Prostate gland (tissue), 2 donors: ENCODE data around the gene PRR35. TPM values are rescaled to one million over a fixed set of nuclear protein-coding genes. Genes with fewer than 3 reads are reported as not detected.

Experiments
- DNase-seq: peaks from one replicate; pipeline ENCODE4 v3.0.0-alpha.2; 2019; ENCODE audit warnings: low spot score
- H3K27ac ChIP-seq, 2 donors: fragments of 200-600 bp; sonication (generic); 2 replicates each; pipeline ENCODE4 v1.5.1; 2017 to 2019
- H3K27me3 ChIP-seq: fragments of 200-600 bp; sonication (generic); replicated peaks from 2 replicates; pipeline ENCODE4 v1.5.1; 2019; ENCODE audit not compliant: insufficient read depth
- H3K36me3 ChIP-seq, 2 donors: fragments of 200-600 bp; sonication (generic); 1 replicate in 1 of 2; 2 replicates in 1 of 2; pipeline versions ENCODE4 v1.5.1 to v1.8.1; 2017 to 2019
- H3K4me1 ChIP-seq: fragments of 200-600 bp; sonication (generic); replicated peaks from 2 replicates; pipeline ENCODE4 v1.5.1; 2019
- H3K4me3 ChIP-seq, 2 donors: fragments of 200-600 bp; sonication (generic); 2 replicates each; pipeline ENCODE4 v1.5.1; 2017 to 2019
- H3K9me3 ChIP-seq: fragments of 200-600 bp; sonication (generic); 2 replicates; pipeline ENCODE4 v1.5.1; 2017
- POLR2A ChIP-seq: fragments of 450-650 bp; IDR thresholded peaks from one replicate; pipeline ENCODE4 v1.6.1; 2016; ENCODE audit warnings: antibody characterized with exemption, mild to moderate bottlenecking
- POLR2AphosphoS5 ChIP-seq: sonication (generic); formaldehyde crosslinking; IDR thresholded peaks from one replicate; pipeline ENCODE4 v1.6.1; 2017; ENCODE audit warnings: antibody characterized with exemption
- WGBS: methylation state at CpG from one replicate; pipeline ENCODE4 v1.1.5; 2018; 5-methylcytosine and 5-hydroxymethylcytosine counted together
- intact Hi-C: fragments of 100-400 bp; cut with DNase I; formaldehyde crosslinking; loops from one replicate; pipeline ENCODE4 v1.14.2; 2022
- total RNA-seq, 2 donors: library from RNA; depleted of rRNA; stranded (reverse); fragments of >200 nt; gene quantifications; one replicate each; pipeline ENCODE4 v1.1.0, GENCODE V29; 2016
- TF ChIP-seq, protein P1 (sequence below), 4 experiments: fragments of 200-600 bp in 2 of 4; fragments of 450-650 bp in 2 of 4; sonication (generic) in 2 of 4; IDR thresholded peaks; 1 replicate in 3 of 4; 2 replicates in 1 of 4; pipeline ENCODE4 v1.5.1; 2016 to 2019; ENCODE audit warnings: antibody characterized with exemption in 4 of 4, mild to moderate bottlenecking in 2 of 4, moderate library complexity in 2 of 4

PRR35 gene
- total RNA-seq, 2 donors from 2014 or later, result 5.1 TPM; not detected in 1

DNA sequence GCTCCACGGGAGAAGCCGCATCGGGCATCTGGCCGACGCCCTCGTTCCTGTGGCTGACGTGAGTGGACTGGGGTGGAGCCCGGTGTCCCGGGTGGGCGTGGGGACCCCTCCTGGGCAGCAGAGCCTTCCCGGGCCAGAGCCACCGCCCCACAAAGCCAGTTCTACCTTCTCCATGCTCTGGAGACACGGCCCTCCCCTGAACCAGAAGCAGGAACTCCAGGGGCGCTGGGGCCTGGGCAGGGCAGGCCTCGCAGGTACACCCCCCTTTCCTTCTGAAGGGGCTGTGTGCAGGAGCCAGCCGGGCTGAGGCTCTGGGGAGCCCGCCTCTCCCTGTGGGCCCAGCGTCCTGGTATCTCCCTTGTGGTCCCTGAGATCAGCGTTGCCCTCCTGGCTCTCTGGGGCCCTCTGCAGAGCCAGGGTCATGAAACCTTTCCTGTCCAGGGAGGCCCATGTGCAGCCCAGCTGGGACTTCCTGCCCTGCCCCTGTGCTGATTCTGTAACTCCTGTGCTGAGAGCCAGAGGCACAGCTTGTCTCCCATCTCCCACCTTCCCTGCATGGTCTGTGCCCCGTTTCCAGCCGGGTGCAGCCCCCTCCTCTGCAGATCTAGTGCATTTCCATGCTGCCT lies 16.1 kb downstream of the PRR35 start:
- intact Hi-C loops, result no loop called here
- TF ChIP-seq, protein P1, sequence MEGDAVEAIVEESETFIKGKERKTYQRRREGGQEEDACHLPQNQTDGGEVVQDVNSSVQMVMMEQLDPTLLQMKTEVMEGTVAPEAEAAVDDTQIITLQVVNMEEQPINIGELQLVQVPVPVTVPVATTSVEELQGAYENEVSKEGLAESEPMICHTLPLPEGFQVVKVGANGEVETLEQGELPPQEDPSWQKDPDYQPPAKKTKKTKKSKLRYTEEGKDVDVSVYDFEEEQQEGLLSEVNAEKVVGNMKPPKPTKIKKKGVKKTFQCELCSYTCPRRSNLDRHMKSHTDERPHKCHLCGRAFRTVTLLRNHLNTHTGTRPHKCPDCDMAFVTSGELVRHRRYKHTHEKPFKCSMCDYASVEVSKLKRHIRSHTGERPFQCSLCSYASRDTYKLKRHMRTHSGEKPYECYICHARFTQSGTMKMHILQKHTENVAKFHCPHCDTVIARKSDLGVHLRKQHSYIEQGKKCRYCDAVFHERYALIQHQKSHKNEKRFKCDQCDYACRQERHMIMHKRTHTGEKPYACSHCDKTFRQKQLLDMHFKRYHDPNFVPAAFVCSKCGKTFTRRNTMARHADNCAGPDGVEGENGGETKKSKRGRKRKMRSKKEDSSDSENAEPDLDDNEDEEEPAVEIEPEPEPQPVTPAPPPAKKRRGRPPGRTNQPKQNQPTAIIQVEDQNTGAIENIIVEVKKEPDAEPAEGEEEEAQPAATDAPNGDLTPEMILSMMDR (IDR thresholded peaks at IDR 0.05), result no peak
- TF ChIP-seq POLR2A (no peak), POLR2AphosphoS5 (no peak)
- H3K27ac ChIP-seq, result no peak overlapping the region
- H3K4me1 ChIP-seq, result no peaks in the 10 kb centered on the region
- H3K36me3 ChIP-seq, result peaks cover 8 to 10% of the 10 kb centered on the region in 2 donors
- no peaks in the 10 kb centered on the region for H3K9me3 ChIP-seq
- 87% methylated on average over 12 of the region's 21 CpGs for whole genome bisulfite sequencing
- DNase-seq, result no peak
- H3K4me3 ChIP-seq, result no peak overlapping the region
- no peaks in the 10 kb centered on the region for H3K27me3 ChIP-seq

DNA sequence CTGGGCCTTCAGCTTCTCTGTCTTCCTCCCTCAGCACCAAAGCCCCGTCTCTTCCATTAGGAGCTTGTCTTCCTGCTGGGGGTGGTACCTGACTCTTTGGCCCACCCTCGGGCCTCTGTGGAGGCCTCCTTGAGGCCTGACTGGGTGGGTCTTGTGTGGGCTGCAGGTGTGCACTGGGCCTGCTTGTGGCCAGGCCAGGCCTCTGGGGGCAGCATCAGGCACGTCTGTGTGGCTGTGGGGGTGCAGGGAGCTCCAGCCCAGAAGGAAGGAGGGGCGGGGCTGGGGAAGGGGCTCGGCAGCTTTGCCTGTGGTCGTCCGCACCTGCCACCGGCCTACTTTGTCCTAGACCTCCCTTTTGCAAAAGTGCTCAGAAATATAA lies 16.6 kb downstream of the PRR35 start:
- Histone ChIP-seq H3K4me3 (no peak overlapping the region), H3K36me3 (peaks cover 8 to 10% of the 10 kb centered on the region in 2 donors), H3K27ac (no peak overlapping the region), H3K27me3 (no peaks in the 10 kb centered on the region), H3K4me1 (no peaks in the 10 kb centered on the region), H3K9me3 (no peaks in the 10 kb centered on the region)
- intact Hi-C loops, result no loop called here
- DNase-seq, result no peak
- WGBS, result 74% methylated on average over 8 of the region's 8 CpGs
- TF ChIP-seq POLR2A, result no peak
- TF ChIP-seq, protein P1 (IDR thresholded peaks at IDR 0.05), result no peak
- no peak for TF ChIP-seq POLR2AphosphoS5

DNA sequence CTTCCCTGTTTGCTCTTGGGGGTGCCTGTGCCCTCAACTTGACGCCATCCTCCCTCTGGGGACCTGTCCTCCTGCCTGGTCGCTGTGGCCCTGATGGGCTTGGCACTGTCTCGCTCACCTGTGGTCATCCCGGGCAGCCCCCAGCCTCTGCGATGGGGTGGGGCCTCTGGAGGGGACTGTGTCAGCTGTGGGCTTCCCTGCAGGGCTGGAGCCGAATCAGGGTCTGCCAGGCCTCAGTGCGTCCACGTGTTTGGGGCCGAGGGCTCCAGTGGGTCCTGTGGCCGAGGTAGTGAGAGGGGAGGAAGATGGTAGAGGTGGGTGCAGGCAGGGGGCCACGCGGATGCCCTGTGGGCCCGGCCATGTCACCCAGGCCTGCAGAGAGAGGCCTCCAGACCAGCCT lies 17.6 kb downstream of the PRR35 start:
- DNase-seq, result no peak
- Histone ChIP-seq H3K27me3 (no peaks in the 10 kb centered on the region), H3K4me3 (no peak overlapping the region), H3K4me1 (no peaks in the 10 kb centered on the region), H3K36me3 (peaks cover 8 to 10% of the 10 kb centered on the region in 2 donors), H3K9me3 (no peaks in the 10 kb centered on the region), H3K27ac (no peak overlapping the region)
- WGBS, result 88% methylated on average over 8 of the region's 13 CpGs
- intact Hi-C loops, result no loop called here
- TF ChIP-seq, protein P1 (IDR thresholded peaks at IDR 0.05), result no peak
- TF ChIP-seq POLR2AphosphoS5, result no peak
- no peak for TF ChIP-seq POLR2A

DNA sequence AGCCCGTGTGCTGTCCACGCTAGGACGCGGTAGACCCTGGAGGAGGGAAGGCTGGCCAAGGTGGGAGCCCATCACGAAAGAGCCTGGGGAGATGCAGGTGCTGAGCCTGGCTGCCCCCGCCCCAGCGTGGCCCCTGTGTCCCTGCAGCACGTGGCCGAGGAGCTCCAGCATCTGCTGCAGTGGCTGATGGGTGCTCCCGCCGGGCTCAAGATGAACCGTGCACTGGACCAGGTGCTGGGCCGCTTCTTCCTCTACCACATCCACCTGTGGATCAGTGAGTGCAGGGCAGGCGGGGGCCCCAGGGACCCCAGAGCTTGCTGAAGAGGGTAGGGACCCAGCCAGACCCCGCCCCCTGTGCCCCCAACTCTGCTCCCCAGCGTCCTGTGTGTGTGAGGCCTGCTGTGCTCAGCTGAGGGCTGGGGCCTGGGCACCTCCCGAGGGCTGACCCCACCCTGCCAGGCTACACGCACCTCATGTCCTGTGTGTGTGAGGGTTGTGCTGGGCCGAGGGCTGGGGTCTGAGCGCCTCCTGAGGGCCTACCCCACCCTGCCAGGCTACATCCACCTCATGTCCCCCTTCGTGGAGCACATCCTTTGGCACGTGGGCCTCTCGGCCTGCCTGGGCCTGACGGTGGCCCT lies 18.2 kb downstream of the PRR35 start:
- Histone ChIP-seq H3K27ac (no peak overlapping the region), H3K4me3 (no peak overlapping the region), H3K4me1 (no peaks in the 10 kb centered on the region), H3K27me3 (no peaks in the 10 kb centered on the region), H3K36me3 (peaks cover 8 to 10% of the 10 kb centered on the region in 2 donors), H3K9me3 (no peaks in the 10 kb centered on the region)
- no peak for TF ChIP-seq POLR2AphosphoS5
- no peak for TF ChIP-seq POLR2A
- TF ChIP-seq, protein P1 (IDR thresholded peaks at IDR 0.05), result no peak
- intact Hi-C loops, result no loop called here
- 80% methylated on average over 15 of the region's 24 CpGs for WGBS
- DNase-seq, result no peak

DNA sequence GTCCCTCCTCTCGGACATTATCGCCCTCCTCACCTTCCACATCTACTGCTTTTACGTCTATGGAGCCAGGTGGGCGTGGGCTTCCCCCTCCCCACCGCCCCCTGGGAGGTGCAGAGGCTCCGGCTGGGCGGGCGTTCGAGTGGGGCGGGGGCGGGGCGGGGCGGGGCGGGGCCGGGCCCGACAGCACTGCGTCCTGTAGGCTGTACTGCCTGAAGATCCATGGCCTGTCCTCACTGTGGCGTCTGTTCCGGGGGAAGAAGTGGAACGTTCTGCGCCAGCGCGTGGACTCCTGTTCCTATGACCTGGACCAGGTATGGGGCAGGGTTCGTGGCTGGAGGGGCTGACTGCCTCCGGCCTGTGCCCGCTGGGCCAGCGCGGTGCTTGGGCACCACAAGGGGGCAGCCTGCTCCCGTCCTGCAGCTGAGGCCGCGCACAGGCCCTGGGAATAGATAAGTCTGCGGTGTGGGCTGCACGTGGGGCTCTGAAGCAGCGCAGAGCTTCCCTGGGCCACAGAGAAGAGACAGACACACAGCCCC lies 18.7 kb downstream of the PRR35 start:
- no peaks in the 10 kb centered on the region for H3K9me3 ChIP-seq
- intact Hi-C loops, result no loop called here
- no peak overlapping the region for H3K27ac ChIP-seq
- no peaks in the 10 kb centered on the region for H3K27me3 ChIP-seq
- H3K4me3 ChIP-seq, result no peak overlapping the region
- H3K36me3 ChIP-seq, result peaks cover 8 to 10% of the 10 kb centered on the region in 2 donors
- WGBS, result 28% methylated on average over 23 of the region's 34 CpGs
- no peaks in the 10 kb centered on the region for H3K4me1 ChIP-seq
- peak; percentile 74 for DNase-seq
- TF ChIP-seq POLR2AphosphoS5 (peak; percentile 55), POLR2A (no peak)
- TF ChIP-seq, protein P1 (IDR thresholded peaks at IDR 0.05), result peak; percentile 23 to 94 (median 86)
